Measurements from ENCODE around the gene ARHGEF10L. TPM values are rescaled to one million over a fixed set of nuclear protein-coding genes. Genes with fewer than 3 reads are reported as not detected.

The ARHGEF10L gene
- total RNA-seq, 1 donor = 16.8 TPM

- DNase-seq (ENCODE audit: low read depth) = no peak
- no peak for TF ChIP-seq CTCF (IDR thresholded peaks at IDR 0.05; ENCODE audit: insufficient read depth, low read depth, low read length)
- no peak overlapping the region for H3K4me3 ChIP-seq (ENCODE audit: low read depth, low read length)
Observed at GRCh38 chr1:17668624-17669175, 129.2 kb downstream of the ARHGEF10L start.

GRCh38 chr1:17669305-17669704, 129.8 kb downstream of the ARHGEF10L start:
- no peak for TF ChIP-seq CTCF (IDR thresholded peaks at IDR 0.05; ENCODE audit: insufficient read depth, low read depth, low read length)
- H3K4me3 ChIP-seq (ENCODE audit: low read depth, low read length) = no peak overlapping the region
- DNase-seq (ENCODE audit: low read depth) = no peak

- DNase-seq (ENCODE audit: low read depth) = no peak
- TF ChIP-seq CTCF (IDR thresholded peaks at IDR 0.05; ENCODE audit: insufficient read depth, low read depth, low read length) = no peak
- no peak overlapping the region for H3K4me3 ChIP-seq (ENCODE audit: low read depth, low read length)
Observed at GRCh38 chr1:17669866-17670451, 130.5 kb downstream of the ARHGEF10L start.

GRCh38 chr1:17670587-17671313, 131.3 kb downstream of the ARHGEF10L start:
- no peak overlapping the region for H3K4me3 ChIP-seq (ENCODE audit: low read depth, low read length)
- no peak for TF ChIP-seq CTCF (IDR thresholded peaks at IDR 0.05; ENCODE audit: insufficient read depth, low read depth, low read length)
- no peak for DNase-seq (ENCODE audit: low read depth)

GRCh38 chr1:17671314-17671705, 131.8 kb downstream of the ARHGEF10L start:
- no peak for TF ChIP-seq CTCF (IDR thresholded peaks at IDR 0.05; ENCODE audit: insufficient read depth, low read depth, low read length)
- no peak overlapping the region for H3K4me3 ChIP-seq (ENCODE audit: low read depth, low read length)
- no peak for DNase-seq (ENCODE audit: low read depth)

- no peak for DNase-seq (ENCODE audit: low read depth)
- no peak for TF ChIP-seq CTCF (IDR thresholded peaks at IDR 0.05; ENCODE audit: insufficient read depth, low read depth, low read length)
- H3K4me3 ChIP-seq (ENCODE audit: low read depth, low read length) = no peak overlapping the region
Observed at GRCh38 chr1:17671741-17672140, 132.2 kb downstream of the ARHGEF10L start.
